SJCRH30 (cell line): ENCODE measurements around the gene ATP7A. TPM values are rescaled to one million over a fixed set of nuclear protein-coding genes. Genes with fewer than 3 reads are reported as not detected.
A peak's percentile ranks its signal among the peaks of the same experiment; 100 is the strongest.
"Not testable (repeated sequence)": the region's sequence is repeated elsewhere in the genome, so short reads cannot be mapped to it uniquely, and the experiment has no call there.

Source experiments
- DNase-seq, 2 experiments: peaks; one replicate each; pipeline ENCODE4 v3.0.0-alpha.2; 2015 to 2020
- H3K27ac ChIP-seq: fragments of 250-450 bp; sonication (Bioruptor Pico); 2 replicates; pipeline ENCODE4 v1.5.1; 2020; ENCODE audit warnings: mild to moderate bottlenecking, moderate library complexity
- H3K27me3 ChIP-seq: fragments of 250-450 bp; sonication (Bioruptor Pico); 2 replicates; pipeline ENCODE4 v1.5.1; 2020; ENCODE audit warnings: mild to moderate bottlenecking, moderate library complexity
- H3K36me3 ChIP-seq: fragments of 250-450 bp; sonication (Bioruptor Pico); 2 replicates; pipeline ENCODE4 v1.5.1; 2020; ENCODE audit warnings: mild to moderate bottlenecking, moderate library complexity
- H3K4me1 ChIP-seq: fragments of 250-450 bp; sonication (Bioruptor Pico); 2 replicates; pipeline ENCODE4 v1.5.1; 2020; ENCODE audit warnings: mild to moderate bottlenecking, moderate library complexity
- H3K4me3 ChIP-seq: fragments of 250-450 bp; sonication (Bioruptor Pico); 2 replicates; pipeline ENCODE4 v1.5.1; 2020; ENCODE audit warnings: mild to moderate bottlenecking, moderate library complexity
- H3K9me3 ChIP-seq: fragments of 250-450 bp; sonication (Bioruptor Pico); replicated peaks from 2 replicates; pipeline ENCODE4 v1.5.1; 2020; ENCODE audit warnings: mild to moderate bottlenecking, moderate library complexity
- total RNA-seq: library from RNA; depleted of rRNA; stranded (reverse); fragments of >200 nt; shearing (Covaris generic); gene quantifications from 2 replicates; pipeline ENCODE4 v1.2.3, GENCODE V29; 2014

ATP7A gene
- total RNA-seq, 1 experiment from 2014 or later = 10.5 TPM

DNA sequence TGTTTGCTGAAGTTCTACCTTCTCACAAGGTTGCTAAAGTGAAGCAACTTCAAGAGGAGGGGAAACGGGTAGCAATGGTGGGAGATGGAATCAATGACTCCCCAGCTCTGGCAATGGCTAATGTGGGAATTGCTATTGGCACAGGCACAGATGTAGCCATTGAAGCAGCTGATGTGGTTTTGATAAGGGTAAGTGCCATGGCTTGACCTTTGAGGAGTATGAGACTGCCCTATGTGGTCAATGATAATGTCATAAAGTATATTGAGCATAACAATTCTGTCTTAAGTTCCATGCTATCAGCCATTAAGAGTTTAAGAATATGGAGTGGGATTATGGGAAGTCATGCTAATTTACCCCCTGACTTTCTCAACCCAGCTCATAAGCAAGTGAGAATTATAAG lies 132.1 kb downstream of the ATP7A start:
- Histone ChIP-seq H3K36me3 (no peaks in the 10 kb centered on the region), H3K9me3 (no peaks in the 10 kb centered on the region), H3K4me3 (no peak overlapping the region), H3K4me1 (no peaks in the 10 kb centered on the region), H3K27me3 (no peaks in the 10 kb centered on the region), H3K27ac (no peak overlapping the region)
- DNase-seq = no peak

DNA sequence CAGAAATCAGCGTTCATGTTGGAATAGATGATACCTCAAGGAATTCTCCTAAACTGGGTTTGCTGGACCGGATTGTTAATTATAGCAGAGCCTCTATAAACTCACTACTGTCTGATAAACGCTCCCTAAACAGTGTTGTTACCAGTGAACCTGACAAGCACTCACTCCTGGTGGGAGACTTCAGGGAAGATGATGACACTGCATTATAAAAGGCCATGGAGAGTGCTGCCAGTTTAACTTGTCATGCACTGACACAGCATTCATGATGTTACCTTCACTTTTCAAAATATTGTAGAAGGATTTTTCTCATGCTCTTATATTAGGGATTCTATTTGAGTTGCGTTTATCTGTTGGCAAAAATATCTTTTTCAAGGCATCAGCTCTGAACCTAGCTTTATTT lies 135.9 kb downstream of the ATP7A start:
- Histone ChIP-seq H3K9me3 (no peaks in the 10 kb centered on the region), H3K27me3 (no peaks in the 10 kb centered on the region), H3K4me1 (no peaks in the 10 kb centered on the region), H3K36me3 (no peaks in the 10 kb centered on the region), H3K27ac (no peak overlapping the region), H3K4me3 (no peak overlapping the region)
- DNase-seq = no peak

DNA sequence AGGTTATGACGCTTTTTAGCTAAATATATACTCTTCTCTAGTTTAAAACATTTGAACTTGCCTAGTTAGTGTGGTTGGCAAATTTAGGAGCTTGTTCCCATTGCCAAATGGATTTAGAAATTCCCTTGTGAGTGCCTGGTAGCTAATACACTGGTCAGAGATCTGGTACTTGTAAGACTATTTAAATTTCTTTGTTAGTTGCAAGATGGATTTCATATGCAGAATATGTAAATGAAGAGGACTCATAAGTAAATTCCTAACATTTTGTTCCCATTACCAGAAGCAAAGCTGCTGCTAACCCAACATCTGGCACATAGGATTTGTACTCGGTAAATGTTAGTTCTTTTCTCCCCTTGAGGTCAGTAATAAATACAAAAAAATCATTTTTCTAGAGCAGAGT lies 137.6 kb downstream of the ATP7A start:
- H3K36me3 ChIP-seq = no peaks in the 10 kb centered on the region
- H3K4me1 ChIP-seq = no peaks in the 10 kb centered on the region
- no peaks in the 10 kb centered on the region for H3K9me3 ChIP-seq
- no peaks in the 10 kb centered on the region for H3K27me3 ChIP-seq
- H3K4me3 ChIP-seq = no peak overlapping the region
- H3K27ac ChIP-seq = no peak overlapping the region
- no peak for DNase-seq

DNA sequence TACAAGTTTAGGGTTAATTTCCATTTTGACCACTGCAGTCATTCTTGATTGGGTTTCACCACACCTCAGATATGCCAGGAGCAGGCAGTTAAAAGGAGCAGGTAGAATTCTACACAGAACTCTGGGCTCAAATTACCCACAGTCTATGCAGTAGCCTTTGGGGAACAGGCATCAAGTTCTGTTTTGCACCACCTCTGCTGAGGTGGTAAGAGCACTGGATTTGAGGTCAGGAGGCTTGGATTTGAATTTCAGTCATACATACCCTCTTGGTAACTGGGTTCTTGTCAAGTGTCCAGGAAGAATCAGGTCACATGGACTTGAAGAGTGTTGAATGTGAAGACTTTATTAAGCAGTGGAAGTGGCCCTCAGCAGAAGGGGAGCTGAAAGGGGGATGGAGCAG lies 153.2 kb downstream of the ATP7A start:
- H3K36me3 ChIP-seq = no peaks in the 10 kb centered on the region
- no peaks in the 10 kb centered on the region for H3K27me3 ChIP-seq
- no peaks in the 10 kb centered on the region for H3K4me1 ChIP-seq
- H3K9me3 ChIP-seq = no peaks in the 10 kb centered on the region
- no peak overlapping the region for H3K27ac ChIP-seq
- no peak overlapping the region for H3K4me3 ChIP-seq
- DNase-seq = no peak

DNA sequence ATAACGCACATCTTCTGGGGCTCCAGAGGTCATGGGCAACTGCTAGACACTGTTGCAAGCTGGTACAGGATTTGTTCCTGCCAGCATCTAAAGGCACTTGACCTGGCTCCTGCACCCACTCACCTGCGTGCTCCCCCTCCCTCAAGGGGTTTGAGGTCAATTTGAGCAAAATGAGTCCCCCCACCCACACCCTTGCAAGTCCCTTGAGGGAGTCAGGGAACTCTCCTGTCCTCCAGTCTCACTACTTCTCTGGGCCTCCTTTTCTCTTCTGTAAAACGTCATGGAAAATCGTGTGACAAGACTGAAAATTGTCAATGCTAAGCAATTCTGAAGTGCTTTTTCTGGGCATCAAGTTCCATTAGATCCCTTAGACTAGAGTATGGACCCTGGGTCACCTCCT lies 153.7 kb downstream of the ATP7A start:
- no peak overlapping the region for H3K27ac ChIP-seq
- no peaks in the 10 kb centered on the region for H3K27me3 ChIP-seq

DNA sequence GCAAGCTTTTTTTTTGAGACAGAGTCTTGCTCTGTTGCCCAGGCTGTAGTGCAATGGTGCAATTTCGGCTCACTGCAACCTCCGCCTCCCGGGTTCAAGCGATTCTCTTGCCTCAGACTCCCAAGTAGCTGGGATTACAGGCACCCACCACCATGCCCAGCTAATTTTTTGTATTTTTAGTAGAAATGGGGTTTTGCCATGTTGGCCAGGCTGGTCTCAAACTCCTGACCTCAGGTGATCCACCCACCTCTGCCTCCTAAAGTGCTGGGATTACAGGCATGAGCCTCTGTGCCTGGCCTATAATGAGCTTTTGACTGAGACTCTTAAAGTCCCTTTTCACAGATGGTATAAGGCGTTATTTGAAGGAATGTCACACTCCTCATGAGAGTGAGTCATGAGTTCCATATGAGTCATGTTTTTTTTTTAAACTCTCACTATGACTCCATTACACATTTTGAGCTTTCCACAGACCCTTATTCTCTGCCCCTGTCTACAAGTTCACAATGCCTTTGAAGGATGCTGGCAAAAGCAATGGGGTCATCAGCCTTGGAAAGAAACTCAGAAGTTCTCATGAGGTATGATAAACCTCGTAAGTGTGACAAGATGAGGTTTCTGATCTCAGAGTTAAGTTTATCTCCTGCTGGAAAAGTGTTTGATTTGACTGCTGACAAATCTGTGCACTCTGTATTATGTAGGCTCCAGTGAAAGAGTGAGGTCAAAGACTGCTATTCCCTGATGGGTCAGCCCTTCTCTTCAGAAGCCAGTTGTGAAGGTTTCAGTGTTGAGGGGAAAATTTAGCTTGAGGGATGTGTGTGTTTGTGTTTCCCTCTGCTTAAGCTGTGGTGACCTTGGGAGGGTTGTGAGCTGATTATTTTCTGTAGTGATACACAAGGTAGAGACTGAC lies 154.5 kb downstream of the ATP7A start:
- H3K4me3 ChIP-seq, H3K27me3 ChIP-seq, H3K4me1 ChIP-seq, H3K9me3 ChIP-seq, H3K36me3 ChIP-seq, H3K27ac ChIP-seq: not testable (repeated sequence)
- peak in 1 of 2 experiments; percentile 6 for DNase-seq

More for the DNA sequence above, 153.7 kb downstream of the ATP7A start:
- H3K4me1 ChIP-seq = no peaks in the 10 kb centered on the region
- H3K36me3 ChIP-seq = no peaks in the 10 kb centered on the region
- DNase-seq = no peak
- no peak overlapping the region for H3K4me3 ChIP-seq
- H3K9me3 ChIP-seq = no peaks in the 10 kb centered on the region

DNA sequence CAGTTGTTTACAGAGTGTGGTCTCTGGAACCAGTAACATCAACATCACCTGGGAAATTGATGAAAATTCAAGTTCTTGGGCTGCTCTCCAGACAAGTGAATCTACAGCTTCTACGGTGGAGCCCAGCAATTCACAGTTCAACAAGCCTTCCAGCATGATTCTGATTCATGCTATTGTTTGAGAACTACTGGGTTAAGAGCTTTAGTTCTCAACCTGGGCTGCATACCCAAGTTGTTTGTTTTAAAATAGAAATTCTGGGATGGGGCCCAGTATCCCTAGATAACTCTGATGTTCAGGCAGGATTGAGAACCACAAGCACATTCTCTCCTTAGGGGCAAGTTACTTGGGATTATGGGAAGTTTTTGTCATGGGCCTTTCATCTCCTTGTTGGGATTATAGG lies 155.6 kb downstream of the ATP7A start:
- H3K9me3 ChIP-seq = no peaks in the 10 kb centered on the region
- H3K27ac ChIP-seq = no peak overlapping the region
- no peaks in the 10 kb centered on the region for H3K27me3 ChIP-seq
- no peak for DNase-seq
- no peaks in the 10 kb centered on the region for H3K36me3 ChIP-seq
- H3K4me3 ChIP-seq = no peak overlapping the region
- H3K4me1 ChIP-seq = no peaks in the 10 kb centered on the region

DNA sequence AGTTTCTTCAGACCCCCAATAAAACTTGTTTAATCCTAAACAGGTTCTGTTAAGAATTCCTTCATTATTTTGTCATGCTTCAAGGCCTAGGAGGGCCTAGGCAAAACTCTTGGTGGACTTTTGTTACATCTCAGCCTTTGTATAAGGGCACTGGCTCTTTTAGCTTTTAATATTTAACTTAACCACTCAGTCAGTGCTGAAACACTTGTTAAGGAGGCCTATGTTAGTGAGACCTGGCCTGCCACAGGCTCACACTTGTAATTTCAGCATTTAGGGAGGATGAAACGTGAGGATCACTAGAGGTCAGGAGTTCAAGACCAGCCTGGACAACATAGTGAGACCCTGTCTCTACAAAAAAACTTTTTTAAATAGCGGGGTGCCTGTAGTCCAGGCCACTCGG lies 160.8 kb downstream of the ATP7A start:
- Histone ChIP-seq H3K36me3 (no peaks in the 10 kb centered on the region), H3K27ac (no peak overlapping the region)

DNA sequence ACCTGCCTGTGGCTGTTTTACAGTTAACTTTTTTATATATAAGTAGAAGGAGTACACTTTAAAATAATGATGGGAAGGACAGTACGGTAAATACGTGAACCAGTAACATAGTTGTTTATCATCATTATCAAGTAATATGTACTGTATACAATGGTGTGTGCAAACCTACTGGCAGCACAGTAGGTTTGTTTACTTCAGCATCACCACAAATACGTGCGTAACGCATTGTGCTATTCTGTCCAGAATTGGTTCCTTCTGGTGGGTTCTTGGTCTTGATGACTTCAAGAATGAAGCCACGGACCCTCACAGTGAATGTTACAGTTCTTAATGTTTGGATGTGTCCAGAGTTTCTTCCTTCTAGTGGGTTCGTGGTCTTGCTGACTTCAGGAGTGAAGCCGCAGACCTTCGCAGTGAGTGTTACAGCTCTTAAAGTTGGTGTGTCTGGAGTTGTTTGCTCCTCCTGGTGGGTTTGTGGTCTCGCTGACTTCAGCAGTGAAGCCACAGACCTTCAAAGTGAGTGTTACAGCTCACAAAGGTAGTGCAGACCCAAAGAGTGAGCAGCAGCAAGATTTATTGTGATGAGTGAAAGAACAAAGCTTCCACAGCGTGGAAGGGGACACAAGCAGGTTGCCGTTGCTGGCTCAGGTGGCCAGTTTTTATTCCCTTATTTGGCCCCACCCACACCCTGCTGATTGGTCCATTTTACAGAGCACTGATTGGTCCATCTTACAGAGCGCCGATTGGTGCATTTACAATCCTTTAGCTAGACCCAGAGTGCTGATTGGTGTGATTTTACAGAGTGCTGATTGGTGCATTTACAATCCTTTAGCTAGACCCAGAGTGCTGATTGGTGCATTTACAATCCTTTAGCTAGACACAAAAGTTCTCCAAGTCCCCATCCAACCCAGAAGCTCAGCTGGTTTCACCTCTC lies 162.9 kb downstream of the ATP7A start:
- not testable (repeated sequence) for DNase-seq, H3K4me3 ChIP-seq, H3K4me1 ChIP-seq, H3K36me3 ChIP-seq, H3K27me3 ChIP-seq, H3K27ac ChIP-seq, H3K9me3 ChIP-seq

More for the DNA sequence above, 160.8 kb downstream of the ATP7A start:
- H3K4me1 ChIP-seq = no peaks in the 10 kb centered on the region
- H3K9me3 ChIP-seq = no peaks in the 10 kb centered on the region
- DNase-seq = no peak
- H3K27me3 ChIP-seq = no peaks in the 10 kb centered on the region
- no peak overlapping the region for H3K4me3 ChIP-seq

DNA sequence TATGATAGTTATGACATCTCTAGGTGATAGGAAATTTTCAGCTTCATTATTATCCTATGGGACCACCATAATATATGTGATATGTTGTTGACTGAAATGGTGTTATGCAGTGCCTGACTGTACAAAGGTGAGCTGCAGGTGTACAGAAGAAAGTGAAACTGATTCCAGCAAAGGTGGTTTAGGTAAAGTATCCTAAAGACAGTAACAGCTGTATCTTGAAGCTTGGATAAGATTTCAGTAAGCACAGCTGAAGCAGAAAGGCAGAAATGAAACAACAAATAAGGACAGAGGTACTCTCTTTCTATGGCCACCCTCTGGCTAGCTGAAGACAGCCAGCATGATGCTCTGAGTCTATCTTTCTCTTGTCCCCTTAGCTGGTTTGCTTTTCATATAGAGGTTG lies 163.6 kb downstream of the ATP7A start:
- H3K36me3 ChIP-seq = no peaks in the 10 kb centered on the region

DNA sequence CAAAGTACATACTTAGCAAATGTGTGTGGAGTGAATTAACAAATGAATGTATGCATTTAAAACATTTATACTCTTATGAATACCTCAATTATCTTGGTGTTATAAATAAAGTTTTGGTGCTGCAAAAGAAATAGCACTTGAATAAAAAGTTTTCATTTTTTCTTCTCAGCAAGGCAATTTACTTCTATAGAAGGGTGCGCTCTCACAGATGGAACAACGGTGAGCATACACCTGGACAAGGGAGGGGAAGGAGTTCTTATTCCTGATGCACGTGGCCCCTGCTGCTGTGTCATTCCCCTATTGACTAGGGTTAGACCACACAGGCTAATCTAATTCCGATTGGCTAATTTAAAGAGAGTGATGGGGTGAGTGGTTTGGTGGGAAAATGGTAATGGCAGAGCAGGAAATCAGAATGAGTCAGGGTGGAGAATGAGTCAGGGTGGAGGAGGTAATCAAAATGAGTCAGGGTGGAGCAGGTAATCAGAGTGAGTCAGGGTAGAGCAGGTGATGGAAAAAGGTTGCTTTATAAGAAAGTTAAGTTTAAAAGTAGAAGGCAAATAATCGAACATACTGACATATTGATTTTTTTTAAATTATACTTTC lies 165.4 kb downstream of the ATP7A start:
- Histone ChIP-seq H3K4me1 (no peaks in the 10 kb centered on the region), H3K9me3 (no peaks in the 10 kb centered on the region), H3K4me3 (no peak overlapping the region), H3K27me3 (no peaks in the 10 kb centered on the region), H3K27ac (no peak overlapping the region), H3K36me3 (no peaks in the 10 kb centered on the region)
- DNase-seq = no peak

More for the DNA sequence above, 163.6 kb downstream of the ATP7A start:
- Histone ChIP-seq H3K9me3 (no peaks in the 10 kb centered on the region), H3K27me3 (no peaks in the 10 kb centered on the region), H3K4me3 (no peak overlapping the region), H3K27ac (no peak overlapping the region), H3K4me1 (no peaks in the 10 kb centered on the region)
- no peak for DNase-seq

DNA sequence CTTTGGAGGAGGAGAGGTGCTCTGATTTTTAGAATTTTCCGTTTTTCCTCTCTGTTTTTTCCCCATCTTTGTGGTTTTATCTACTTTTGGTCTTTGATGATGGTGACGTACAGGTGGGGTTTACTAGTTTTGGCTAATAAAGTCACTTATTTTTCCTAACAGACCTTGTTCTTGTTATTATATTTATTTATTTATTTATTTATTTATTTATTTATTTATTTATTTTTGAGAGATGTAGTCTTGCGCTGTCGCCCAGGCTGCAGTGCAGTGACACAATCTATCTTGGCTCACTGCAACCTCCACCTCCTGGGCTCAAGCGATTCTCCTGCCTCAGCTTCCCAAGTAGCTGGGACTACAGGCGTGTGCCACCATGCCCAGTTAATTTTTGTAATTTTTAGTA lies 170.9 kb downstream of the ATP7A start:
- H3K4me3 ChIP-seq, H3K27ac ChIP-seq, H3K36me3 ChIP-seq, H3K9me3 ChIP-seq, H3K4me1 ChIP-seq, H3K27me3 ChIP-seq, DNase-seq: not testable (repeated sequence)

DNA sequence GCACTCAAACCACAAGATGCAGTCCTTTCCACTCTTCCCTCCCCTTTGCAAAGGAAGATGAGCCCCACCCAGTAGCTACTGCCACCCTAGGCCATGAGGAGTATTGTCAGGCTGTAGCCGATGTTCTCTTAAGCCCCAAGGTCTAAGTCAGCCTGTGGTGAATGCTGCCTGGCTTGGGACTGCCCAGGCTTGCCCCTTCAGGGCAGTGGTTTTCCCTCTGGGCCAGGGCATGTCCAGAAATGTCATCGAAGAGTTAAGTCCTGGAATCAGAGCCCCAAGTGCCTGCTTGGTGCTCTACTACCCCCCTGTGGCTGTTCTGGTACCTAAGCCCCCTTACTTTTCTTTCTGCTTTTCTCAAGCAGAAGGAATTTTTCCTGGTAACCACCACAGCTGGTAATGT lies 181.8 kb downstream of the ATP7A start:
- Histone ChIP-seq H3K27ac (no peak overlapping the region), H3K9me3 (no peaks in the 10 kb centered on the region), H3K4me1 (no peaks in the 10 kb centered on the region), H3K27me3 (no peaks in the 10 kb centered on the region), H3K36me3 (no peaks in the 10 kb centered on the region), H3K4me3 (no peak overlapping the region)
- DNase-seq = peak; percentile 48 to 58

DNA sequence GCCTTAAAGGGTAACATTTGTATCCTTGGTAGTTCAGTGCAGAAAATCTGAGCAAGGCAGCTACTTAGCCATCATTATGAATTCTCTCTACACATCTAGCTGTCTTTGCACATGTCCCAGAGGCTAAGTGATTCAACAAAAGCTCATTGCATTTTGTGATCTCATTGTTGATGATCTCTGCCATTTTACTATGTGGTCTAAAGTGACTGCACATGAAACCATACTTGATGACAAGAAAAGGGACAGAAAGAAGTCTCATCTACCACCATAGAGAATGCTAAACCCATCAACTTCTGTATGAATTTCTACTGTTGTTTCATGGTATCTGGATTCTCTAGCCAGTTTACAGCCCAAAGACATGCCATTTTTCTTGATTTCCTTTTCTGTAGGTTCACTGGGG lies 187.6 kb downstream of the ATP7A start:
- DNase-seq = no peak
- Histone ChIP-seq H3K27ac (no peak overlapping the region), H3K4me3 (no peak overlapping the region), H3K4me1 (no peaks in the 10 kb centered on the region), H3K27me3 (no peaks in the 10 kb centered on the region), H3K36me3 (no peaks in the 10 kb centered on the region), H3K9me3 (no peaks in the 10 kb centered on the region)
